ENCODE data around the gene EID3.

Gene EID3

GRCh38 chr12:104353012-104353981 lies 49.8 kb downstream of the EID3 start:
- DNase-seq (ENCODE audit: low read depth in 2 of 2, low spot score in 1 of 2) = no peak

- DNase-seq (ENCODE audit: low read depth in 2 of 2, low spot score in 1 of 2) = no peak
Measured at GRCh38 chr12:104354167-104354867, 50.8 kb downstream of the EID3 start.
